HG03432 (cell line): ENCODE results near the gene GRAMD1B.

Experiments used
- ATAC-seq: cut with Tn5 transposase; IDR thresholded peaks from one replicate; pipeline ENCODE4 v1.9.1; 2021; ENCODE audit warnings: mild to moderate bottlenecking, moderate library complexity; ENCODE audit not compliant: unreplicated experiment

The GRAMD1B gene

GRCh38 chr11:123526918-123527317, 96.8 kb downstream of the GRAMD1B start:
- ATAC-seq = no peak

GRCh38 chr11:123527526-123527925, 97.5 kb downstream of the GRAMD1B start:
- no peak for ATAC-seq

DNA sequence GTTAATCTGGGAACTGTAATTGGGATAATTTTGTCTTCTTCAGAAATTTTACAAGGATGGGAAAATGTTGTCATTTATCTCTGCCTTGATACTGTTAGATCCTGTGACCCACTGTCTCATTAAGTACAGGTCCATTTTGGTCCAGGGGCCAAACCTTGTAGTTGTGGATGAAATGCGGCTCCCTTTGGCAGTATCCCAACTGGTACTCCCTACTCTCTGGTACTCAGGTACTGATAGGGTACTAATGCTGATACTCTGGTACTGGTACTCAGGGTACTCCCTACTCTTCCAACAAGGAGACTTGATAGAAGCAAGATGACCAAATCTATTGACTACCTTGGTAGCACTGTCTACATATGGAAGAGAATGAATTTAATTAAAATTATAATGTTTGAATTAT, 97.9 kb downstream of the GRAMD1B start:
- no peak for ATAC-seq

- no peak for ATAC-seq
Measured at GRCh38 chr11:123531325-123531724, 101.3 kb downstream of the GRAMD1B start.

DNA sequence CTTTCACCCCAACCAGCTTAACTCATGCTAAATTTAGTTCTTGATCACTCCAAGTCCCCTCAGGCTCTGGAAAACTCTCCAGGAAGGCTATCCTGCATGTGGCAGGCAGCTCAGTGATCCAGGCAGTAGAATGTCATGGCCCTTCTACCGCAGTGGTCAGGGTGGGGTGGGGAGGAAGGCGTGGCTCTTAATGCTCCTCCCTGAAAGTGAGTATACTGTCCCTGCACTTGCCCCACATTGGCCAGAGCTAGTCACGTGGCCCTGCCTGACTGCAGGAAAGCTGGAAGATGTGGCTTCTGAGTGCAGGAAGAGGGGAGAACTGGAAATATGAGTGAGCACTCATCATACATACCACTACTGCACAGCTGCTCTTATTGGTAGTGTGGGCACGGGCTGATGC, 102.1 kb downstream of the GRAMD1B start:
- no peak for ATAC-seq

DNA sequence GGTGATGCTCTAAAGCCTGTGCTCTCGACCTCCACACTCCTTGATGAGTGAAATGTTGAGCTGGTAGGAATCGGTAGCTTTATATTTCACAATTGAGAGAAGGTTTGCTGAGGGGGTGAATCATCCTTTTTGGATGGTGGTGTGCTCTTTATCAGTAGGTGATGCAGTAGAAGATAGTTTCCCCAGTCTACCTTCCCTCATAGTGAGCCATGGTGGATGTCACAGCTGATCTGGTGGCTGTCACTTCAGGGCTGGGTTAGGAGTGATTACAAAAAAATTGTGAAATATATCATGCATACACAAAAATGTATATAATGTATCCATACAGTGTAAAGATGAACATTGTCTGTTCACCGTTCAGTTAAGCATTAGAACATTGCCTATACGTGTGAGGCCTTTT, 105.3 kb downstream of the GRAMD1B start:
- no peak for ATAC-seq

DNA sequence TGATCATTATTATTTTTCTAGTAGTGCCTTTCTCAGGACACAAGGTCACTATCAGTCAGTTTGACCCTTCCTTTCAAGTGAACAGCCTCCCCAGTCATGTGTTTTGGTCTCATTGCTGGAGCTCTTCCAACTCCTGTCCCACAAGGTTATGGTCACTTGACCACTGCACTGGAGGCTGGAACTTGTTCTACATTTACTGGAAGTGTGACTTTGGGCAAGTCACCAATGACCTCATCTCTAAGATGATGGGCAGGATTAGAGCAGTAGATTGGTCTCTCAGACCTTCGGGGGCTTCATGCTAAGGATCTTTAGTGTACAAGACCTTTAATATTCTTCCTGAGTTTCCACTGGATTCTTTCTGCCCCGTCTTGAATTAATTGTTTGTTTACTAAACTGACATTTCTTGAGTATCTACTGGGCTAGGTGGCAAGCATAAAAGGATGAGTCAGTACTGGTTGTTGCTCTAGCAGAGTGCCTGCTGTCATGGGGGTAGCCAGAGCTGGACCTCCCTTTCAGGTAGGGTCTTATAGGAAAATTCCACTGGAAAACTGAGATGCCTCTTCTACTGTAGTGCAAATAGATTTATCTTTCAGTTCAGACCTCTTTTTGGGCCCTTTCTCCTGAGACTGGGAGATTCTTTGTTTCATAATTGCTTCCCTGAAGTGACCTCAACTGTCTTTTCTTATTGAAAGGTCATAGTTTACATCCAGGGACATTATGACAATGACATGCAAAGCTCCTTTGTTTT, 106.8 kb downstream of the GRAMD1B start:
- no peak for ATAC-seq

GRCh38 chr11:123537726-123538125, 107.7 kb downstream of the GRAMD1B start:
- no peak for ATAC-seq

DNA sequence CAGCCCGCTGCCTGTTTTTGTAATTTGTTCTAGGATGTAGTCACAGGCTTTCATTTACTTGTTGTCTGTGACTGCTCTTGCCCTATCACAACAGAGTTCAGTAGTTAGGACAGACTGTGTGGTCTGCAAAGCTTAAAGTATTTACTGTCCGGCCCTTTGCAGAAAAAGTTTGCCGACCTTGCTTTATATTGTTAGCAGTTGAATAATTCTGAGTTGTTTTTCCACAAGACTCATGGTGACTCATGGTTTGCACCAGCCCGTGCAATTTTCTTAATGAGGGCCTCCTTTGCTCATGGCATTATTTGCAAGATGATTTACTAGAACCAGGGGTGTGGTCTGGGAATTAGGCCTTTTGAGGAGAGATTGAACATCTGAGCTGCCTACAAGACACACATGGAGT, 113.7 kb downstream of the GRAMD1B start:
- ATAC-seq = no peak

DNA sequence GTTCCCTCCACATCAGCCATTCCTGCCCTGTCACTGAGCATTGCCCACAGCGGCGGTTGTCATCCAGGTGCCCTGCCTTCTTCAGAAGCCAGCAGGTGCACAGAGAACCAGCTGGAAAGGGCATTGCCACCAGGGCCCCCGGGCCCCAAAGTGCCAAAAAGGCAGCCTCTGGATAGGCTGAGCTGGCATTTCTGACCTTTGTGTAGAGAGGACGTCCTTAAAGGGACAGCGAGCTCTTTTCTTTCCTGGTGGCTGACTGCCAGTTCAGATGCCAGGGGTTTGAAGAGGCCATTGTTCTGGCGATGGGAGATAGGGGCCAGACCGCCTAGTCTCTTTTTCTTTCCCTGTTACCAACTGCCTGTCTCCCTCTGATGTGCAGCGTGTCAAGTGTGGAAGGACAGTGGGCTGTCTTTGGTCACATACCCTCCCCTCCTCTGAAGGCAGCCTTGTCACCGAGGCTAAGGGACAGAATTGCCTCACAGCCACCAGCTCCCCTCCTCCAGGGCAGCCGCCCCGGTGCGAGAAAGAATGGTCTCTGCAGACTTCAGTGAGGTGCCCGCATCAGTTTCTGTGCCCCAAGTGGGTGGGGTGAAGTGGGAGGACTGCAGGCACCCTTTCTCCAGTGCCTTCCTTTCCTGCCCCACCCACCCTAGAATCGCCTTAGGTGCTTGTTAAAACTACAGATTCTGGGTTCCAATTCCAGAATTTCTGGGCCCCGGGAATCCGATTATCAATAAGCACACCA, 114.7 kb downstream of the GRAMD1B start:
- ATAC-seq = no peak

DNA sequence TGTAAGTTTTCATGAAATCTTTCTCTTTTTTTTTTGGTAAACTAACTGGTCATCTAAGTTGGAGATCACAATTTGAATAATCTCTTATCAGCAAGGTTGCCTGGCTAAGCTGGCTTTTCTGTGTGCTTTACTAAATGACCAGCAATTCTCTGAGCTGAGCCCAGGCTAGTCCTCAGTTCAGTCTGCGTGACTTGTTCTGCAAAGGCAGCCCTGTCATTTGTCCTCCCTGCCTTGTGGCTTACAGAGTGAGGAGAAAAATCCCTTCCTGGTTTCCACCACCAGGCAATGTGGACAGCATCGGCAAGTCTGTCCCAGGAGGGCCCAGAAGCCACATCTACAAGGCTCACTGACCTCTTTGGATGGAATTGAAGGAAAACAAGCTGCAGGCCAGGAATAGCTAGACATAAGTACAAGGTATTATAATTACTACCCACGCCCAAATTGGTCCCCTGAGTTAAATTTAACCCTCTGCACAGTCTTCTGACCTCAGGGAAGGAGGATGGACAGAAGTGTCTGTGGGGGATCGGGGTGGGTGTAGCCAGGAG, 115.7 kb downstream of the GRAMD1B start:
- ATAC-seq = peak; percentile 38

- no peak for ATAC-seq
Measured at GRCh38 chr11:123546515-123546914, 116.4 kb downstream of the GRAMD1B start.

DNA sequence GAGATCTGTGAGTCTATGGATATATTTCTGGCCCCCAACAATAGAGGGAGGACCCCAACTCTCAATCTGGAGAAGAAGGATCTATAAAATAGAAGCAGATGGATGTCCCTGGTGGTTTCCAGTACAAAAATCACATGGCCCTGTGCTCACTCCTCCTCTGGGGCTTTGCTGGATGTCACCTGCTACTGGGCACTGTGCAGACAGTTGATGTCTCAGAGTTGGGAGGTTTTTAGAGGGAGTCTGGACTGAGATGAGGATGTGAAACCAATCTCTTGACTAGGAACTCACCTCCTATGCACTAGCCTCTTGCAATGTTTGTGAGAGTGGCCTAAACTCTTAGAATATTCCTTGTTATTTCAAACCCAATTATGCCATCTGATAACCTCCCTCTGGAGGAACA, 117.1 kb downstream of the GRAMD1B start:
- peak; percentile 92 for ATAC-seq

DNA sequence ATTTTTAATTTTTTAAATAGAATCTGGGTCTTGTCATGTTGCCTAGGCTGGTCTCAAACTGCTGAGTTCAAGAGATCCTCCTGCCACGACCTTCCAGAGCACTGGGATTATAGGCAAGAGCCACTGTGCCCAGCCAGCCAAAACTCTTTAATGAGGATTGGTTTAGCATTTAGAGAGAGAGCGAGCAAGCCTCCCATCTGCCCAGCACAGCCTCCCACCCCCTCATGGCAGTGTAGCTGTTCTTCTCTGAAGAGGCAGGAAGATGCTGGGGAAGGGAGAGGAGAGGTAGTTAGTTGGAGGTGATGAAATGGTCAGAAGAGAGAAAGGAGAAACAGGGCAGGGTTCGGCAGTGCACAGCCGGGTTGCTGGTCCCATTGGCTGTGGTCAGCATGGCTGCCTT, 118.7 kb downstream of the GRAMD1B start:
- ATAC-seq = no peak

GRCh38 chr11:123549926-123550917, 120.2 kb downstream of the GRAMD1B start:
- no peak for ATAC-seq

DNA sequence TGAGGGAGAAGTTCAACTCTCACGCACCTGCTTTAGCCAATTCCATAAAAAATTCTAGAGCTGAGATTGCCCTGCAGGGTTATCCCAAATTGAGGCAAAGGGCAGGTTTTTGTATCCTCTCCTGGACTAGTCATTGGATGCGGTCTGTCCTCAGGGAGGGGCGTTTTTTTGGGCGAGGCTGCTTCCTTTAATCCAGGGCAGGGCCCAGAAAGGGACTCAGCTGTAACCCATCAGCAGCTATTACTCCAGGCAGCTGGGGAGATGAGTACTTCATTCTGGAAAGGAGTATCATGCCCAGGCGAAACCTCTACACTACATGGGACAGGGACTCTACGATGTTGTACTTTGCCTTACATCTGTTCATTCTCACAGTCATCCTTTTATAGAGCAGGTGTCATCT, 121.0 kb downstream of the GRAMD1B start:
- ATAC-seq = no peak

DNA sequence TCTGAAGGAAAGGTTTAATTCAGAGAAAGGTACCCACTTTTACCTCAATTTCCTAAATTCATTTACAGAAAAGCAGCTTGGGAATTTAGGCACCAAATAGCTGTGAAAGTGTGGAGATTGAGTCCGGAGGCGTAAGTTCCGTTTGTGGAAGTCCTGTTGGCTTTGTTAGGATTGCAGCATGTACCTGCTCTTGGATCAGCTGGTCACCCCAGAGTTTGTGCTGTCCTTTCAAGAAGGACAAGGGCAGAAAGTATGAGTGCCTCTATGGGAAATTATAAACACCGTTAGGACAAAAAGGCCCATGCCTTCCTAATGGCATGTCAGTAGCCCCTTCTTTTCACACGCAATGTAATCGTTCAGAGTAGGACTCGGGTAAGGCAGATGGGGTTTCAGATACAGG, 126.6 kb downstream of the GRAMD1B start:
- ATAC-seq = no peak

DNA sequence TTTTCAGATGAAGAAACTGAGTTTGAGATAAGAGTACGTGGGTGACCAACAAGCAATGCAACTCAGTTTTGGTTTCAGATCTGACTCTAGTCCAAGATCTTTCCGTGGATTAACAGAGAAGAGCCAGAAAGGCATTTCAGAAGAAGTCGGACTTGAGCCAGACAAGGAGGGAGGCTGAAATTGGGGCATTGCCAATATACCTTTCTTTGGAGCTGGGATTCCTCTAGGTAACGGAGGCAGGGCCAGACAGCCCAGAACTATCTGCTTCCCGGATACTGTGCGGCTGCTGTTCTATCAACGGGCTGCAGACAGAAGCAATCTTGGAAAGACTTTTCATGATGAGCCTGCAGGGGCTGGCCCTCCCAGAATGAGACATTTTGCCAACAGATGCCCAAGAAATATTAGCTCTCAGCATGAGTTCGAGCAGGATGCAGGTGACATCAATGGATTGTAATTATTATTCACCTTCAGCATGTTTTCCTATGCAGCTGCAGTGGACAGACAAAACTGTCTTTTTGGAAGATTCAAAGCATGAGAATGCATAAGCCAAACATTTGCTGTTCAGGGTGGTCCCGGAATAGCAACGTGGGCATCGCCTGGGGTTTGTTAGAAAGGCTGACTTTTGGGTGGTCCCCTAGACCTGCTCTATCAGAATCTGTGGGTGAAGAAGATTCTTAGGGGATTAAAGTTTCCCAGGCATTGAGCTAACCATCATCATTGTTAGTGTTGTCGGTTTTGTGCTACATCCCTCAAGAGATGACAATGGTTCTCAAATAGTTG, 128.7 kb downstream of the GRAMD1B start:
- ATAC-seq = no peak

DNA sequence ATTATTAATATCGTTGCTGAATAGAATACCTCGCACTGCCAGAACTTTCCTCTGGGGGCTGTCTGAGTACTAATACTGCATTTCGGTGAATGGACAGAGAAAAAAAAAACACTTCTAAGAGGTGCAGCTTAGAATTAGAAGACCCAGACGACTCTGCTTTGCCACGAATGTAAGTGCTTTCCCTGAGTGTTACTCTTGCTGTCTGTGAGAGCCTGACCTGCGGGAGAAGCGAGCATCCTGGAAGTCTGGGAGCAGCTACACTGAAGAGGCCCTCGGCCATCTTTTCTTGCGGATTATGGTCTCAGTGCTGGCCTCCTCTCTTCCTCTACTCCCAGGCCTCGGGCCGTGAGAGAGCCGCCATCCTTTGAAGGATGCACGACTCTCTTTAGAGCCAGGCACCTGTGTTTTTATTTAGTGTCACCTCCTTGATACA, 129.5 kb downstream of the GRAMD1B start:
- ATAC-seq = peak; percentile 18

DNA sequence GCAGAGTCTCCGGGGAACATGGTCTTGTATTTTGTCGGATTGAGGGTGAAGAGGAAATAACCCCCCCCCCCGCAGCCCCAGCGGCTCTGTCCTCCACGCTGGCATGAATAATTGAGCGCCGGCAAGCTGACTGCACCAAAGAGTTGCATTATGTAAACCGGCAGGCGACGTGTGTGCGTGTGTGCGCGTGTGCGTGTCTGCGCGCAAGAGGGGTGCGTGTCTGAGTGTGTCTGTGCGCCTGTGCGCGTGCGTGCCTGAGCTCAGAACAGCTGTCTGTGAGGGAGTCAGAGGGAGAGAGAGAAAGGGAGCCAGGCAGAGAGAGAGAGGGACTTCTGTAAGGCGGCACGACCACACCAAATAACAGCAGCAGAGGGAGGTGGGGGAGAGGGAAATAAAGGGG, 129.9 kb downstream of the GRAMD1B start:
- ATAC-seq = peak; percentile 79
